ENCODE data around the gene ATL3.

Gene ATL3

DNA sequence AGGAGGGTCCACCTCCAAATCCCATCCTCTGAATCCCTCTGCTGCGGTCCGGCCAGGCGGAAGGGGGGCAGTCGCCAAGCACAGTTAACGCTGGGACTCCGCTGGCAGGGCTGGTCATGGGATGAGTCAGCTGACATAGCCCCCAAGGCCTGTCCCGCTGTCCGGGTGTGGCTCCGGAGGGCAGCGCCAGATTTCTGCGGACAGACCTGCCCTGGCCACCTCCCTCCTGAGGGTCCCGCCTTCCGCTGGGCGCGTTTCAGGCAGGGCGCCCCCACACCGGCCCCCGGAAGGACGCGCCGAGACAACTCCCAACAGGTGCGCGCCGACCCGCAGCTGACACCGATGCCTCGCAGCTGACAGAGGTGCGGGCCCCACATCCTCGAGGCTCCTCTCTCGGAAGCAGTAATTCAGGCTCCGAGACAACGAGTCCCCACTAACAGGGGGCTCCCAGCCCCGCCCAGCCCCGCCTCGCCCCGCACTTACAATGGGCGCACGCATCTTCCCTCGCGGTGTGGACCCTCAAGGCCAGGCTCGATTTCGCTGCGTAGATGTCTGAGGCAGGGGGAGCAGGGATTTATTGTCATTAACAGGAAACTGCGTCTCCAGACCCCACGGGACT lies 57.5 kb downstream of the ATL3 start:
- H3K27ac ChIP-seq (ENCODE audit: low read length) = no peak overlapping the region
- ATAC-seq (ENCODE audit: insufficient read depth, low read depth) = no peak
- TF ChIP-seq EZH2 (IDR thresholded peaks at IDR 0.05; ENCODE audit: borderline replicate concordance, low read depth, low read length, severe bottlenecking) (no peak), CTCF (IDR thresholded peaks at IDR 0.05; ENCODE audit: borderline replicate concordance, extremely low read depth, low read length, poor library complexity, severe bottlenecking) (no peak)
- H3K36me3 ChIP-seq (ENCODE audit: insufficient read depth, low read length) = no peaks in the 10 kb centered on the region
- H3K27me3 ChIP-seq (ENCODE audit: insufficient read depth, low read length, poor library complexity) = no peaks in the 10 kb centered on the region
- no peak overlapping the region for H3K4me3 ChIP-seq (ENCODE audit: low read depth in 1 of 2, low read length in 2 of 2)
- H3K79me2 ChIP-seq (ENCODE audit: insufficient read depth, low read length) = no peaks in the 10 kb centered on the region
- no peaks in the 10 kb centered on the region for H3K9me3 ChIP-seq (ENCODE audit: insufficient read depth, low read length, severe bottlenecking)
- no peak overlapping the region for H3K4me2 ChIP-seq (ENCODE audit: insufficient read depth, low read length)
- H2AFZ ChIP-seq (ENCODE audit: low read depth, low read length) = no peak overlapping the region
- no peak for DNase-seq
- H4K20me1 ChIP-seq (ENCODE audit: insufficient read depth, low read length) = no peaks in the 10 kb centered on the region
- no peaks in the 10 kb centered on the region for H3K4me1 ChIP-seq (ENCODE audit: insufficient read depth, low read length)
- no peak overlapping the region for H3K9ac ChIP-seq (ENCODE audit: low read depth, low read length)

GRCh38 chr11:63612181-63612580 lies 59.0 kb downstream of the ATL3 start:
- H4K20me1 ChIP-seq (ENCODE audit: insufficient read depth, low read length) = no peaks in the 10 kb centered on the region

GRCh38 chr11:63611395-63611747 lies 59.8 kb downstream of the ATL3 start:
- H3K27ac ChIP-seq (ENCODE audit: low read length) = no peak overlapping the region
- H3K4me3 ChIP-seq (ENCODE audit: low read depth in 1 of 2, low read length in 2 of 2) = no peak overlapping the region
- no peaks in the 10 kb centered on the region for H3K79me2 ChIP-seq (ENCODE audit: insufficient read depth, low read length)

More at GRCh38 chr11:63612181-63612580, 59.0 kb downstream of the ATL3 start:
- no peak for ATAC-seq (ENCODE audit: insufficient read depth, low read depth)
- Histone ChIP-seq H3K27ac (ENCODE audit: low read length) (no peak overlapping the region), H3K27me3 (ENCODE audit: insufficient read depth, low read length, poor library complexity) (no peaks in the 10 kb centered on the region), H2AFZ (ENCODE audit: low read depth, low read length) (no peak overlapping the region), H3K9ac (ENCODE audit: low read depth, low read length) (no peak overlapping the region), H3K36me3 (ENCODE audit: insufficient read depth, low read length) (no peaks in the 10 kb centered on the region), H3K4me1 (ENCODE audit: insufficient read depth, low read length) (no peaks in the 10 kb centered on the region), H3K4me2 (ENCODE audit: insufficient read depth, low read length) (no peak overlapping the region), H3K9me3 (ENCODE audit: insufficient read depth, low read length, severe bottlenecking) (no peaks in the 10 kb centered on the region), H3K79me2 (ENCODE audit: insufficient read depth, low read length) (no peaks in the 10 kb centered on the region), H3K4me3 (ENCODE audit: low read depth in 1 of 2, low read length in 2 of 2) (no peak overlapping the region)
- DNase-seq = no peak
- TF ChIP-seq EZH2 (IDR thresholded peaks at IDR 0.05; ENCODE audit: borderline replicate concordance, low read depth, low read length, severe bottlenecking) = no peak

More at GRCh38 chr11:63611395-63611747, 59.8 kb downstream of the ATL3 start:
- H3K9me3 ChIP-seq (ENCODE audit: insufficient read depth, low read length, severe bottlenecking) = no peaks in the 10 kb centered on the region
- no peaks in the 10 kb centered on the region for H3K27me3 ChIP-seq (ENCODE audit: insufficient read depth, low read length, poor library complexity)
- no peak for DNase-seq
- no peaks in the 10 kb centered on the region for H3K4me1 ChIP-seq (ENCODE audit: insufficient read depth, low read length)
- no peaks in the 10 kb centered on the region for H4K20me1 ChIP-seq (ENCODE audit: insufficient read depth, low read length)
- H2AFZ ChIP-seq (ENCODE audit: low read depth, low read length) = no peak overlapping the region
- no peak for ATAC-seq (ENCODE audit: insufficient read depth, low read depth)
- TF ChIP-seq EZH2 (IDR thresholded peaks at IDR 0.05; ENCODE audit: borderline replicate concordance, low read depth, low read length, severe bottlenecking) (no peak), CTCF (IDR thresholded peaks at IDR 0.05; ENCODE audit: borderline replicate concordance, extremely low read depth, low read length, poor library complexity, severe bottlenecking) (no peak)
- H3K36me3 ChIP-seq (ENCODE audit: insufficient read depth, low read length) = no peaks in the 10 kb centered on the region
- H3K4me2 ChIP-seq (ENCODE audit: insufficient read depth, low read length) = no peak overlapping the region
- no peak overlapping the region for H3K9ac ChIP-seq (ENCODE audit: low read depth, low read length)
